NCI-H1694 (cell line): ENCODE measurements around the gene NPIPA1.
"Not testable (repeated sequence)": the region's sequence is repeated elsewhere in the genome, so short reads cannot be mapped to it uniquely, and the experiment has no call there.

Source experiments
- DNase-seq: peaks from one replicate; lab custom pipeline; 2025; lab: John Stamatoyannopoulos, UW

The NPIPA1 gene

DNA sequence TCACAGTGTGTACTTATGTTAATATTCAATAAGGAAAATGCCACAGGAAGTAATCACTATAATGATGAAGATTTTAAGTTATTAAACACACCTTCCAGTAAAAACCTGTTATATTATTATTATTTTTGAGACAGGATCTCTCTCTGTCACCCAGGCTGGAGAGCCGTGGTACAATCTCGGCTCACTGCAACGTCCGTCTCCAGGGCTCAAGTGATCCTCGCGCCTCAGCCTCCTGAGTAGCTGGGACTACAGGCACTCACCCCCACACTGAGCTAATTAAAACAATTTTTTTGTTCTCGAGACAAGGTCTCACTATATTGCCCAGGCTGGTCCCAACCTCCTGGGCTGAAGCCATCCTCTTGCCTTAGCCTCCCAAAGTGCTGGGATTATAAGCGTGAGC lies 41.0 kb downstream of the NPIPA1 start:
- not testable (repeated sequence) for DNase-seq

- not testable (repeated sequence) for DNase-seq
Observed at GRCh38 chr16:14978908-14979307, 41.7 kb downstream of the NPIPA1 start.

- DNase-seq = not testable (repeated sequence)
Observed at GRCh38 chr16:14981234-14981633, 44.0 kb downstream of the NPIPA1 start.

DNA sequence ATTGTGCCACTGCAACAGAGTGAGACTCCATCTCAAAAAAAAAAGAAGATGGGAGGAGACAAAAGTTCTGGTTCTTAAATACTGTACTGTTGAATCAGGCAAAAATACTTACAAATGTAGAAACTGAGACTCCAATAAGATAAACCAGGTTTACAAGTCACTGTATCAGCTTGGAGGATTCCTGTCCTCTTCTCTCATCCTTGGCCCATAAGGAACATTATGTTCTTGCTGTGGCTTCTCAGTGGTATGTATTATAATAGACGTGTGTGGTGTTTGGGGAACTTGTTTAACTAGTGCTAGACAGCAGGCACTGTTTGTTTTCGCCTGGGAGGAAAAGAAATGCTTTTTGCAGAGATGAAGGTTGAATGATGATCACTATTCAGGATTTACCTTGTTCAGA lies 45.3 kb downstream of the NPIPA1 start:
- not testable (repeated sequence) for DNase-seq

DNA sequence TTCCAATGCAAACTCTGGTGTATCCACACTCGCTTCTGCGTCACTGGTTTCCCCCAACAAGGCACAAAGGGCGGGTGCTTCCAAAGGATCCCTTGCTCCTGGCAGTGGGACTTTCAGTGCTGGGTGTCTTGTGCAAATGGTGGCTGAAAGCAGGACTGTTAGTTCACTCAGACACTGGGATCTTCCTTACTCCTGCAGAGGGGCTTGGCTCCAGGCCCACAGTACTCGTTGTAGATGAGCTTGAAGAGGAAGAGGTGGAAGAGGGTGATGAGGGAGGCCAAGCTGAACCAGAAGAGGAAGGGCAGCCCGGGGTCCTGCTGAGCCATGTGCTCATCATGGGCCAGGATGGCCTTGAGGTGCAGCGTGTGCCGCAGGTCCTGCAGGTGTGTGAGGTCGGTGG lies 50.8 kb downstream of the NPIPA1 start:
- DNase-seq = not testable (repeated sequence)

DNA sequence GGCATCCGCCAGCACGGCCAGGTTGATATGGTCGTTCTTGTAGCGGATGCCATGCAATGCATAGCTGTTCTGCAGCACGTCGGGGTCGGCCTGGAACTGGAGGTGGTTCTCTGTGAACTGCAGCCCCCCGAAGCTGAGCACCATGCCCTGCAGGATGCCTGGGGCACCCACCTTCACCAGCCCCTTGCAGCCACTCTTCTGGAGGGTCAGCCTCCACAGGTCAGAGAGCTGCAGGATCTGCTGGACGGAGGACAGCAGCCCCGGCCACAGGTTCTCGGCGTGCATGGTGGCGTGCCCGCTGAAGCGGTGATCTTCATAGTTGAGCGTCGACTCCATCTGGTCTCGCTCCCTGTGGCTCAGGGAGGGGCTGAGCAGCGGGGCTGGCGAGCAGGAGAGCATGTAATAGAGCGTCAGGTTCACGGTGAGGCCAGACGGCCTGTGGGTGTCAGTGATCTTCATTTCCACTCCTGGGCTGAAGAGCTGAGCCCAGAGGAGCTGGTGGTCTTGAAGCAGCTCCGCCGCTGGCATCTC lies 51.5 kb downstream of the NPIPA1 start:
- not testable (repeated sequence) for DNase-seq

DNA sequence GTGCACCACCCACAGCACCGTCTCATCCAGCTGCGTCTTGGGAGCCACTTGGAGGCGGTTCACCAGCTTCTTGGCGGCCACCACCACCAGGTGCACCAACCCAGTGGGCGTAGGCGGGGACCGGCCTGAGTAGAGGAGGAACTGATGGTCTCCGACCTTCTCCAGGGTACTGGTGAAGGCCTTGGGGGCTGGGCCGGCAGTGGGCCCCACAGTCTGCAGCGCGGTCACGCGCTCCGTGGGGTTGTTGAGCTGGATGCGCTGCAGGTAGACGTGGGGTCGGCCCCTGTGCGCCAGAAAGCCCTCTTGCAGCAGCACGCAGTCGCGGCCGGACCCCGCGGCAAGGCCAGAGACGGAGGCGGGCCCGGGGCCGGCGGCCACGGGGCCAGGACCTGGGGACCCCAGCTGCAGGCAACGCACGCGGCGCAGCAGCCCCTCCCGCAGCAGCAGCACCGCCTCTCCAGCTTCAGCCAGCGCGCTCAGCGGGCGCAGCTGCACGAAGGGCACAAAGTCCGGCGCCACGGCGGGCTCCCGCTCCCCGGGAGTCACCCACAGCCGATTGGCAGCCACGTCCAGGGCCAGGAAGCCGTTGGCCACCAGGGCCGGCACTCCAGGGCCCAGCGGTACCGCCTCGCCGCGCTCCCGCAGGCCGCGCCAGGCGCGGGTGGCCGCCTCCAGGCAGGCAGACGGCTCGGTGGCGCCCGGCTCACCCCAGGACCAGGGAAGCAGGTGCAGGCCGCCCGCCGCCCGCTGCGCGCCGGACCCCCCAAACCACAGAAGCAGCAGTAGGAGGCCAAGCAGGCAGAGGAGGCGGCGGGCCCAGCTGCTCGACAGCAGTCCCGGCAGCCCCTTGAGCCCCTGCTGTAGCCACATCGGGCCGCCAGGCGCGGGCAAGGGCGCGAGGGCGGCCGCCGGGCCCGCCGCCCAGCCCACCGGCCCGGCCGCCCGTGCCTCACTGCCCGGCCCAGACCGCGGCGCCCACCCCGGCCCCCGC lies 52.3 kb downstream of the NPIPA1 start:
- not testable (repeated sequence) for DNase-seq

DNA sequence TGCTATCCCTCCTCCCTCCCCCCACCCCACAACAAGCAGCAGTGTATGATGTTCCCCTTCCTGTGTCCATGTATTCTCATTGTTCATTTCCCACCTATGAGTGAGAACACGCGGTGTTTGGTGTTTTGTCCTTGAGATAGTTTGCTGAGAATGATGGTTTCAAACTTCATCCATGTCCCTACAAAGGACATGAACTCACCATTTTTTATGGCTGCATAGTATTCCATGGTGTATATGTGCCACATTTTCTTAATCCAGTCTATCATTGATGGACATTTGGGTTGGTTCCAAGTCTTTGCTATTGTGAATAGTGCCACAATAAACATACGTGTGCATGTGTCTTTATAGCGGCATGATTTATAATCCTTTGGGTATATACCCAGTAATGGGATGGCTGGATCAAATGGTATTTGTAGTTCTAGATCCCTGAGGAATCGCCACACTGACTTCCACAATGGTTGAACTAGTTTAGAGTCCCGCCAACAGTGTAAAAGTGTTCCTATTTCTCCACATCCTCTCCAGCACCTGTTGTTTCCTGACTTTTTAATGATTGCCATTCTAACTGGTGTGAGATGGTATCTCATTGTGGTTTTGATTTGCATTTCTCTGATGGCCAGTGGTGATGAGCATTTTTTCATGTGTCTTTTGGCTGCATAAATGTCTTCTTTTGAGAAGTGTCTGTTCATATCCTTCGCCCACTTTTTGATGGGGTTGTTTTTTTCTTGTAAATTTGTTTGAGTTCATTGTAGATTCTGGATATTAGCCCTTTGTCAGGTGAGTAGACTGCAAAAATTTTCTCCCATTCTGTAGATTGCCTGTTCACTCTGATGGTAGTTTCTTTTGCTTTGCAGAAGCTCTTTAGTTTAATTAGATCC lies 56.3 kb downstream of the NPIPA1 start:
- not testable (repeated sequence) for DNase-seq

GRCh38 chr16:14996702-14997101 lies 59.5 kb downstream of the NPIPA1 start:
- DNase-seq = not testable (repeated sequence)

DNA sequence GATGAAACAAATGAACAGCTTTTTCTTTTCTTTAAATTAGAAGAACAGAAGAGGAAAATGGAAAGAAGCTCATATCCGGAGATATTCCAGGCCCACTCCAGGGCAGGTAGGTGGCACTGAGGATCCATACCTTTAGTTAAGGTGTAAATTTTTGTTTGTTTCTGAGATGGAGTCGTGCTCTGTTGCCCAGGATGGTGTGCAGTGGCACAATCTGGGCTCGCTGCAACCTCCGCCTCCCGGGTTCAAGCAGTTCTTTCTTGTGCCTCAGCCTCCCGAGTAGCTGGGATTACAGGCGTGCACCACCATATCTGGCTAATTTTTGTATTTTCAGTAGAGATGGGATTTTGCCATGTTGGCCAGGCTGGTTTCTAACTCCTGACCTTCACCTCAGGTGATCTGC lies 61.1 kb downstream of the NPIPA1 start:
- DNase-seq = not testable (repeated sequence)

- DNase-seq = not testable (repeated sequence)
Observed at GRCh38 chr16:14999845-15000244, 62.6 kb downstream of the NPIPA1 start.
